ENCODE measurements around the gene ZNF280D. TPM values are rescaled to one million over a fixed set of nuclear protein-coding genes. Genes with fewer than 3 reads are reported as not detected.
"Not testable (repeated sequence)": the region's sequence is repeated elsewhere in the genome, so short reads cannot be mapped to it uniquely, and the experiment has no call there.

ZNF280D gene
- total and polyA plus RNA-seq, 9 donors: 28.3 to 42.5 (median 33.8) TPM

- no peak overlapping the region for H3K27ac ChIP-seq (ENCODE audit: low read length)
- H3K4me3 ChIP-seq (ENCODE audit: low read length): no peak overlapping the region
- peaks cover 6% of the 10 kb centered on the region for H3K36me3 ChIP-seq (ENCODE audit: control insufficient read depth, insufficient read depth, low read length)
- H3K9me3 ChIP-seq (replicated peaks; ENCODE audit: control insufficient read depth, low read depth, low read length): no peaks in the 10 kb centered on the region
- WGBS (ENCODE audit: insufficient coverage): 92% methylated on average over 2 of the region's 3 CpGs
- no peaks in the 10 kb centered on the region for H3K4me1 ChIP-seq (ENCODE audit: control insufficient read depth, insufficient read depth, low read length)
- no peaks in the 10 kb centered on the region for H3K27me3 ChIP-seq (ENCODE audit: control insufficient read depth, insufficient read depth, low read length)
- DNase-seq: no peak
Observed at GRCh38 chr15:56719774-56720555, 13.3 kb downstream of the ZNF280D start.

GRCh38 chr15:56719021-56719612 lies 14.2 kb downstream of the ZNF280D start:
- no peaks in the 10 kb centered on the region for H3K4me1 ChIP-seq (ENCODE audit: control insufficient read depth, insufficient read depth, low read length)
- H3K9me3 ChIP-seq (replicated peaks; ENCODE audit: control insufficient read depth, low read depth, low read length): no peaks in the 10 kb centered on the region
- no peak overlapping the region for H3K27ac ChIP-seq (ENCODE audit: low read length)
- no peaks in the 10 kb centered on the region for H3K27me3 ChIP-seq (ENCODE audit: control insufficient read depth, insufficient read depth, low read length)
- 96% methylated on average over 3 of the region's 4 CpGs for WGBS (ENCODE audit: insufficient coverage)
- DNase-seq: no peak
- H3K36me3 ChIP-seq (ENCODE audit: control insufficient read depth, insufficient read depth, low read length): peaks cover 6% of the 10 kb centered on the region
- H3K4me3 ChIP-seq (ENCODE audit: low read length): no peak overlapping the region

GRCh38 chr15:56718560-56718959 lies 14.7 kb downstream of the ZNF280D start:
- no peak for DNase-seq
- WGBS (ENCODE audit: insufficient coverage): no CpG with 5 or more reads among the region's 1 CpG
- Histone ChIP-seq H3K36me3 (ENCODE audit: control insufficient read depth, insufficient read depth, low read length) (peaks cover 2% of the 10 kb centered on the region), H3K4me1 (ENCODE audit: control insufficient read depth, insufficient read depth, low read length) (no peaks in the 10 kb centered on the region), H3K27me3 (ENCODE audit: control insufficient read depth, insufficient read depth, low read length) (no peaks in the 10 kb centered on the region), H3K9me3 (replicated peaks; ENCODE audit: control insufficient read depth, low read depth, low read length) (no peaks in the 10 kb centered on the region), H3K4me3 (ENCODE audit: low read length) (no peak overlapping the region), H3K27ac (ENCODE audit: low read length) (no peak overlapping the region)

GRCh38 chr15:56716334-56716733 lies 17.0 kb downstream of the ZNF280D start:
- no peak for DNase-seq
- Histone ChIP-seq H3K27me3 (ENCODE audit: control insufficient read depth, insufficient read depth, low read length) (no peaks in the 10 kb centered on the region), H3K36me3 (ENCODE audit: control insufficient read depth, insufficient read depth, low read length) (no peaks in the 10 kb centered on the region), H3K9me3 (replicated peaks; ENCODE audit: control insufficient read depth, low read depth, low read length) (no peaks in the 10 kb centered on the region), H3K4me1 (ENCODE audit: control insufficient read depth, insufficient read depth, low read length) (no peaks in the 10 kb centered on the region), H3K27ac (ENCODE audit: low read length) (no peak overlapping the region), H3K4me3 (ENCODE audit: low read length) (no peak overlapping the region)

- Histone ChIP-seq H3K36me3 (ENCODE audit: control insufficient read depth, insufficient read depth, low read length) (no peaks in the 10 kb centered on the region), H3K27me3 (ENCODE audit: control insufficient read depth, insufficient read depth, low read length) (no peaks in the 10 kb centered on the region), H3K4me1 (ENCODE audit: control insufficient read depth, insufficient read depth, low read length) (no peaks in the 10 kb centered on the region), H3K4me3 (ENCODE audit: low read length) (no peak overlapping the region), H3K27ac (ENCODE audit: low read length) (no peak overlapping the region), H3K9me3 (replicated peaks; ENCODE audit: control insufficient read depth, low read depth, low read length) (no peaks in the 10 kb centered on the region)
- DNase-seq: no peak
Observed at GRCh38 chr15:56715220-56715619, 18.1 kb downstream of the ZNF280D start.

GRCh38 chr15:56709502-56709901 lies 23.8 kb downstream of the ZNF280D start:
- DNase-seq; H3K27me3 ChIP-seq (ENCODE audit: control insufficient read depth, insufficient read depth, low read length); H3K36me3 ChIP-seq (ENCODE audit: control insufficient read depth, insufficient read depth, low read length); H3K27ac ChIP-seq (ENCODE audit: low read length); H3K4me3 ChIP-seq (ENCODE audit: low read length); H3K9me3 ChIP-seq (replicated peaks; ENCODE audit: control insufficient read depth, low read depth, low read length); H3K4me1 ChIP-seq (ENCODE audit: control insufficient read depth, insufficient read depth, low read length): not testable (repeated sequence)
- WGBS (ENCODE audit: insufficient coverage): no CpG with 5 or more reads among the region's 5 CpGs

GRCh38 chr15:56699743-56700142 lies 33.6 kb downstream of the ZNF280D start:
- Histone ChIP-seq H3K9me3 (replicated peaks; ENCODE audit: control insufficient read depth, low read depth, low read length) (no peaks in the 10 kb centered on the region), H3K27me3 (ENCODE audit: control insufficient read depth, insufficient read depth, low read length) (no peaks in the 10 kb centered on the region), H3K4me3 (ENCODE audit: low read length) (no peak overlapping the region), H3K4me1 (ENCODE audit: control insufficient read depth, insufficient read depth, low read length) (no peaks in the 10 kb centered on the region), H3K27ac (ENCODE audit: low read length) (no peak overlapping the region), H3K36me3 (ENCODE audit: control insufficient read depth, insufficient read depth, low read length) (peaks cover 27% of the 10 kb centered on the region)
- WGBS (ENCODE audit: insufficient coverage): no CpG with 5 or more reads among the region's 1 CpG
- no peak for DNase-seq

GRCh38 chr15:56698270-56698669 lies 35.0 kb downstream of the ZNF280D start:
- Histone ChIP-seq H3K27ac (ENCODE audit: low read length) (no peak overlapping the region), H3K36me3 (ENCODE audit: control insufficient read depth, insufficient read depth, low read length) (peaks cover 19% of the 10 kb centered on the region), H3K4me1 (ENCODE audit: control insufficient read depth, insufficient read depth, low read length) (no peaks in the 10 kb centered on the region), H3K27me3 (ENCODE audit: control insufficient read depth, insufficient read depth, low read length) (no peaks in the 10 kb centered on the region), H3K4me3 (ENCODE audit: low read length) (no peak overlapping the region), H3K9me3 (replicated peaks; ENCODE audit: control insufficient read depth, low read depth, low read length) (no peaks in the 10 kb centered on the region)
- no CpG with 5 or more reads among the region's 2 CpGs for WGBS (ENCODE audit: insufficient coverage)
- no peak for DNase-seq

GRCh38 chr15:56693761-56694160 lies 39.5 kb downstream of the ZNF280D start:
- 39% methylated on average over 3 of the region's 3 CpGs for whole genome bisulfite sequencing (ENCODE audit: insufficient coverage)
- Histone ChIP-seq H3K4me1 (ENCODE audit: control insufficient read depth, insufficient read depth, low read length) (no peaks in the 10 kb centered on the region), H3K27me3 (ENCODE audit: control insufficient read depth, insufficient read depth, low read length) (no peaks in the 10 kb centered on the region), H3K27ac (ENCODE audit: low read length) (no peak overlapping the region), H3K4me3 (ENCODE audit: low read length) (no peak overlapping the region), H3K36me3 (ENCODE audit: control insufficient read depth, insufficient read depth, low read length) (peaks cover 6% of the 10 kb centered on the region), H3K9me3 (replicated peaks; ENCODE audit: control insufficient read depth, low read depth, low read length) (no peaks in the 10 kb centered on the region)
- no peak for DNase-seq

- H3K4me3 ChIP-seq (ENCODE audit: low read length): no peak overlapping the region
- no peak overlapping the region for H3K27ac ChIP-seq (ENCODE audit: low read length)
- DNase-seq: no peak
- H3K9me3 ChIP-seq (replicated peaks; ENCODE audit: control insufficient read depth, low read depth, low read length): no peaks in the 10 kb centered on the region
- no peaks in the 10 kb centered on the region for H3K4me1 ChIP-seq (ENCODE audit: control insufficient read depth, insufficient read depth, low read length)
- H3K36me3 ChIP-seq (ENCODE audit: control insufficient read depth, insufficient read depth, low read length): no peaks in the 10 kb centered on the region
- WGBS (ENCODE audit: insufficient coverage): no CpG with 5 or more reads among the region's 1 CpG
- H3K27me3 ChIP-seq (ENCODE audit: control insufficient read depth, insufficient read depth, low read length): no peaks in the 10 kb centered on the region
Observed at GRCh38 chr15:56690733-56691132, 42.6 kb downstream of the ZNF280D start.

Data from muscle of leg (tissue), 11 donors.